Activated CD8-positive, alpha-beta T cell treated with anti-CD3 and anti-CD28 coated beads for 36 hours (primary cell): ENCODE results near the gene WDR49. TPM values are rescaled to one million over a fixed set of nuclear protein-coding genes. Genes with fewer than 3 reads are reported as not detected.

Source experiments
- ATAC-seq: fragments of 200-7000 bp; cut with Tn5 transposase; one replicate; pipeline ENCODE4 v1.10.0; 2021; ENCODE audit warnings: mild to moderate bottlenecking, moderate library complexity
- CTCF ChIA-PET: fragments of 350-600 bp; sonication (Branson Sonifier 250); formaldehyde crosslinking; loops from one replicate; lab custom pipeline; 2021; ENCODE audit warnings: antibody characterized with exemption; lab: Charles Lee
- POLR2A ChIA-PET: fragments of 350-600 bp; sonication (Branson Sonifier 250); formaldehyde crosslinking; loops from one replicate; lab custom pipeline; 2021; ENCODE audit warnings: antibody characterized with exemption; lab: Charles Lee
- DNase-seq: peaks from one replicate; pipeline ENCODE4 v3.0.0-alpha.2; 2020
- H3K27ac Mint-ChIP-seq: one replicate; pipeline ENCODE4 v1.8.0; 2021; ENCODE audit warnings: mild to moderate bottlenecking, mixed read lengths
- H3K27me3 Mint-ChIP-seq: one replicate; pipeline ENCODE4 v1.8.0; 2021; ENCODE audit warnings: mixed read lengths
- H3K36me3 Mint-ChIP-seq: one replicate; pipeline ENCODE4 v1.8.0; 2021; ENCODE audit warnings: low read depth, mixed read lengths
- H3K4me1 Mint-ChIP-seq: one replicate; pipeline ENCODE4 v1.8.0; 2021; ENCODE audit warnings: low read depth, mixed read lengths
- H3K4me3 Mint-ChIP-seq: one replicate; pipeline ENCODE4 v1.8.0; 2021; ENCODE audit warnings: mild to moderate bottlenecking, moderate library complexity, mixed read lengths
- H3K9me3 Mint-ChIP-seq: one replicate; pipeline ENCODE4 v1.8.0; 2021; ENCODE audit warnings: mixed read lengths
- intact Hi-C: fragments of 100-400 bp; cut with micrococcal nuclease; formaldehyde crosslinking; loops from one replicate; pipeline ENCODE4 v1.10.0; 2022
- total RNA-seq, 2 experiments: library from RNA; stranded (reverse); gene quantifications; one replicate each; pipeline ENCODE4 v1.2.3, GENCODE V29; 2021
- TF ChIP-seq, protein P1 (sequence below): fragments of 200-600 bp; IDR thresholded peaks from one replicate; pipeline ENCODE4 v1.8.0; 2022; ENCODE audit warnings: antibody characterized with exemption, mild to moderate bottlenecking

WDR49 gene
- total RNA-seq = under 1 TPM; 0.29 to 0.36 TPM

DNA sequence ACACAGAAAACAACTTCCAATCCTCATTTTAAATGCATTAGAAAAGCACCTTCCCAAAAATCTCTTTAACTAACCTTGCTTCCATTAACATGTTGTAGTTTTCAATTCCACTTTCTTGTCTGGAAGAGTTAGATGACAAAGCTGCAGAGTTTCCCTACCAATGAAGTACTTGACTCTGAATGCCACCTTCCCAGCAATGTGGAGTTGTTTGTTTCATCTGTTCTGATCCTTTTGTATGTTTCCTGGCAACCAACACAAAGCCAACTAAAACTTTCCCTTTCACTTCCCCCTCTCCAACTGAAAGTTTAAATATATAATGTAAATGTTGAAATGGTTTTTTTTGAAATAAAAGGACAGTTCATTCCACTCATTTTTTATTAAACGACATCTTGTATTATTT, at the start of gene WDR49:
WDR49 (minus strand) TSS at position 183 of the 400 bp plus-strand sequence. CDS start 517 bp downstream, outside the sequence.
- Mint-ChIP-seq H3K4me1 (peaks cover 8% of the 10 kb centered on the region), H3K36me3 (peaks cover 2% of the 10 kb centered on the region), H3K27ac (no peak within 1 kb of the TSS), H3K4me3 (no peak within 1 kb of the TSS), H3K9me3 (no peaks in the 10 kb centered on the region), H3K27me3 (no peaks in the 10 kb centered on the region)
- no peak for ATAC-seq
- ChIA-PET POLR2A (no interaction called here), CTCF (interaction anchor here (0.6 to 0.8 kb wide), 2 partner anchors 30 to 31 kb away, joined by 3 read pairs; no protein-coding TSS in a partner anchor)
- intact Hi-C loops = no loop called here
- TF ChIP-seq, protein P1, sequence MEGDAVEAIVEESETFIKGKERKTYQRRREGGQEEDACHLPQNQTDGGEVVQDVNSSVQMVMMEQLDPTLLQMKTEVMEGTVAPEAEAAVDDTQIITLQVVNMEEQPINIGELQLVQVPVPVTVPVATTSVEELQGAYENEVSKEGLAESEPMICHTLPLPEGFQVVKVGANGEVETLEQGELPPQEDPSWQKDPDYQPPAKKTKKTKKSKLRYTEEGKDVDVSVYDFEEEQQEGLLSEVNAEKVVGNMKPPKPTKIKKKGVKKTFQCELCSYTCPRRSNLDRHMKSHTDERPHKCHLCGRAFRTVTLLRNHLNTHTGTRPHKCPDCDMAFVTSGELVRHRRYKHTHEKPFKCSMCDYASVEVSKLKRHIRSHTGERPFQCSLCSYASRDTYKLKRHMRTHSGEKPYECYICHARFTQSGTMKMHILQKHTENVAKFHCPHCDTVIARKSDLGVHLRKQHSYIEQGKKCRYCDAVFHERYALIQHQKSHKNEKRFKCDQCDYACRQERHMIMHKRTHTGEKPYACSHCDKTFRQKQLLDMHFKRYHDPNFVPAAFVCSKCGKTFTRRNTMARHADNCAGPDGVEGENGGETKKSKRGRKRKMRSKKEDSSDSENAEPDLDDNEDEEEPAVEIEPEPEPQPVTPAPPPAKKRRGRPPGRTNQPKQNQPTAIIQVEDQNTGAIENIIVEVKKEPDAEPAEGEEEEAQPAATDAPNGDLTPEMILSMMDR = no peak
- no peak for DNase-seq

DNA sequence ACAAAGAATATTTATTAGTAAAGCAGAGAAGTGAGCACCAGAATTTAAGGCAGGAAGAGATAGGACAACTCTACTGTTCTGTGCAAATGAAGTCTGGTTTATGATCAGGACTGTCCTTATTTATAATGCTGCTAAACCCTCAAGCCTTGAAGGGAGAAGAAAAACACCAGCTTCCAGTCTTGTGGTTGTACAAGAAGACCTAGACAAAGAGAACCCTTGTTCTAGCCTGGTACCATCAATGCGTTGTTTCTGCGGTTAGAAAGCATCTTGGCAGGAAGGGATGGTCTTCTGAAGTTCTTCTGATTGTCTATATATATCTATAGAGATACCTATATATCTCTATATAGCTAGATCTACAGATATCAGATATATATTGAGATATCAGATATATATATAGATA, 47.2 kb upstream of the WDR49 start:
- Mint-ChIP-seq H3K9me3 (no peaks in the 10 kb centered on the region), H3K4me3 (no peak overlapping the region), H3K27ac (no peak overlapping the region), H3K4me1 (peaks cover 13% of the 10 kb centered on the region), H3K36me3 (peaks cover 24% of the 10 kb centered on the region), H3K27me3 (no peaks in the 10 kb centered on the region)
- POLR2A ChIA-PET = interaction anchor here (0.7 kb wide), 1 partner anchor 57 kb away, joined by 4 read pairs; no protein-coding TSS in a partner anchor
- intact Hi-C loops = no loop called here
- TF ChIP-seq, protein P1 = no peak
- CTCF ChIA-PET = interaction anchor here (1.5 to 3.6 kb wide), 2 partner anchors 17 to 321 kb away, joined by 3 to 16 read pairs; partner anchors contain the start of gene ZBBX
- DNase-seq (no peak), ATAC-seq (no peak)

DNA sequence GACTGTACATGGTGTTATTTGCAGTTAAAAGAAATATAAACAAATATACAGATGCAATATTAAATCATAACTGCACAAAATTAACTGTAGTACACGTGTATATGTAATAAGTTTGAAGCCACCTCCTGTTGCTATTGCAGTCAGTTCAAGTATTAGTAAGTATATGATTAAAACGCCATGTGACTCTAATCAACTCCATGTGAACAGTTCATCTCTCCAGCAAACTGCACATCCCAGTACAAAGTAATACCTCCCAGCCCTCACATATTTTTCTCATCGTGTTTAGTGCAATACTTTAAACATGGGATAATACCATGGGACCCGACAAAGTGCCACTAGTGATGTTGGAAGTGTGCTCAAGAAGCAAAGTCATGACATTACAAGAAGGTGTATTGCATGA, 46.3 kb upstream of the WDR49 start:
- TF ChIP-seq, protein P1 = no peak
- H3K27me3 Mint-ChIP-seq = no peaks in the 10 kb centered on the region
- ChIA-PET POLR2A (interaction anchor here (0.7 to 1.6 kb wide), 4 partner anchors 8 to 57 kb away, joined by 3 to 4 read pairs (median 4); partner anchors contain the start of gene SERPINI1), CTCF (interaction anchor here (3.6 kb wide), 1 partner anchor 16 kb away, joined by 16 read pairs; no protein-coding TSS in a partner anchor)
- H3K36me3 Mint-ChIP-seq = peaks cover 24% of the 10 kb centered on the region
- intact Hi-C loops = no loop called here
- DNase-seq (no peak), ATAC-seq (no peak)
- peaks cover 8% of the 10 kb centered on the region for H3K4me1 Mint-ChIP-seq
- no peak overlapping the region for H3K27ac Mint-ChIP-seq
- no peaks in the 10 kb centered on the region for H3K9me3 Mint-ChIP-seq
- H3K4me3 Mint-ChIP-seq = no peak overlapping the region

DNA sequence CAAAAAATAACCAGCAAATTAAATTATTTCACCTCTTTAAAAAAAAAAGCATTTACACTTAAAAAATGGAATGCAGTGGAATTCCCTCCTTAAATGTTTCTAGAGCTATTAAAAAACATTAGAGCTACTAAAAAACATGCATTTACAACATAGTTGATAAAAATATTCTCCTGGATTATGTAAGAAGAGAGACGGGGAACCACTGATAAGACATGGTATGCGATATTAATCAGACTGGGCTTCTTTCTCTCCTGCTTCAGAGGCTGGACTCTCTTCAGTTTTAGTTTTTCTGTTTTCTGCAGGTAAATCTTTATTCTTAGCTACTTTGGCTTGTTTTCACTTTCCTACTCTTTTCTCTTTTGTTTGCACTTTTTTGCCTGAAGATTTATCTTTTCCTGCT, 40.4 kb upstream of the WDR49 start:
- no peak for ATAC-seq
- no peak overlapping the region for H3K27ac Mint-ChIP-seq
- ChIA-PET POLR2A (no interaction called here), CTCF (interaction anchor here (0.7 to 3.0 kb wide), 4 partner anchors 10 to 314 kb away, joined by 3 to 22 read pairs (median 4); partner anchors contain the start of gene ZBBX)
- H3K36me3 Mint-ChIP-seq = peaks cover 28% of the 10 kb centered on the region
- no peak overlapping the region for H3K4me3 Mint-ChIP-seq
- H3K27me3 Mint-ChIP-seq = no peaks in the 10 kb centered on the region
- TF ChIP-seq, protein P1 = no peak
- H3K9me3 Mint-ChIP-seq = no peaks in the 10 kb centered on the region
- intact Hi-C loops = loop anchor here (5.0 kb wide), 1 partner anchor 38 kb away; the partner anchor contains the start of gene PDCD10
- no peak for DNase-seq
- peaks cover 28% of the 10 kb centered on the region for H3K4me1 Mint-ChIP-seq

DNA sequence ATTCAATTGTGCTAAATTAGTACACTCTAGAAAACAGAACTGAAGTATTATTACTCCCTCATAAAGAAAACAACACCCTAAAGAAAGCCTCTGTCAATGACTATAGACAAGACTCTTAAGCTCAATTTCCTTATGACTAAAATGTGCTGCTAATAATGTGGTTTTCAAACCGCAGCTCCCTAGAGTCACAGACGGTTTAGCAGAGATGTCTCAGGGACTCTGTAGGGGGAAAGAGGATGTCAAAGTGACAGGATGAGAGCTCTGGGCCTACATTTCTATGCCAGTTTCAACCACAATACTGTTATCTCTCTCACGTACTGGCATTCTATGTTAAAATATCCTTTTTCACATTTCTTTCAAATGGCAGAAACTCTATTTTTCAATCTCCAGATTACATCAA, 37.6 kb upstream of the WDR49 start:
- TF ChIP-seq, protein P1 = no peak
- ATAC-seq (peak; percentile 98), DNase-seq (peak; percentile 62)
- ChIA-PET POLR2A (no interaction called here), CTCF (interaction anchor here (1.1 to 1.7 kb wide), 5 partner anchors 9 to 311 kb away, joined by 3 to 5 read pairs (median 4); partner anchors contain the start of genes PDCD10, SERPINI1 and ZBBX)
- Mint-ChIP-seq H3K27me3 (no peaks in the 10 kb centered on the region), H3K4me1 (peaks cover 27% of the 10 kb centered on the region), H3K4me3 (no peak overlapping the region), H3K9me3 (no peaks in the 10 kb centered on the region), H3K27ac (peak overlapping the region; percentile 68), H3K36me3 (peaks cover 24% of the 10 kb centered on the region)
- intact Hi-C loops = loop anchor here (5.0 kb wide), 1 partner anchor 41 kb away; the partner anchor contains the start of gene PDCD10
